Prostate gland (tissue), 2 donors: ENCODE data around the gene SH3TC2. TPM values are rescaled to one million over a fixed set of nuclear protein-coding genes. Genes with fewer than 3 reads are reported as not detected.

ENCODE experiments used
- DNase-seq: peaks from one replicate; pipeline ENCODE4 v3.0.0-alpha.2; 2019; ENCODE audit warnings: low spot score
- H3K27ac ChIP-seq, 2 donors: fragments of 200-600 bp; sonication (generic); 2 replicates each; pipeline ENCODE4 v1.5.1; 2017 to 2019
- H3K27me3 ChIP-seq: fragments of 200-600 bp; sonication (generic); replicated peaks from 2 replicates; pipeline ENCODE4 v1.5.1; 2019; ENCODE audit not compliant: insufficient read depth
- H3K36me3 ChIP-seq, 2 donors: fragments of 200-600 bp; sonication (generic); 1 replicate in 1 of 2; 2 replicates in 1 of 2; pipeline versions ENCODE4 v1.5.1 to v1.8.1; 2017 to 2019
- H3K4me1 ChIP-seq: fragments of 200-600 bp; sonication (generic); replicated peaks from 2 replicates; pipeline ENCODE4 v1.5.1; 2019
- H3K4me3 ChIP-seq, 2 donors: fragments of 200-600 bp; sonication (generic); 2 replicates each; pipeline ENCODE4 v1.5.1; 2017 to 2019
- H3K9me3 ChIP-seq: fragments of 200-600 bp; sonication (generic); 2 replicates; pipeline ENCODE4 v1.5.1; 2017
- CTCF ChIP-seq, 4 experiments: fragments of 200-600 bp in 2 of 4; fragments of 450-650 bp in 2 of 4; sonication (generic) in 2 of 4; IDR thresholded peaks; 1 replicate in 3 of 4; 2 replicates in 1 of 4; pipeline ENCODE4 v1.5.1; 2016 to 2019; ENCODE audit warnings: antibody characterized with exemption in 4 of 4, mild to moderate bottlenecking in 2 of 4, moderate library complexity in 2 of 4
- POLR2A ChIP-seq: fragments of 450-650 bp; IDR thresholded peaks from one replicate; pipeline ENCODE4 v1.6.1; 2016; ENCODE audit warnings: antibody characterized with exemption, mild to moderate bottlenecking
- POLR2AphosphoS5 ChIP-seq: sonication (generic); formaldehyde crosslinking; IDR thresholded peaks from one replicate; pipeline ENCODE4 v1.6.1; 2017; ENCODE audit warnings: antibody characterized with exemption
- WGBS: methylation state at CpG from one replicate; pipeline ENCODE4 v1.1.5; 2018; 5-methylcytosine and 5-hydroxymethylcytosine counted together
- intact Hi-C: fragments of 100-400 bp; cut with DNase I; formaldehyde crosslinking; loops from one replicate; pipeline ENCODE4 v1.14.2; 2022
- total RNA-seq, 2 donors: library from RNA; depleted of rRNA; stranded (reverse); fragments of >200 nt; gene quantifications; one replicate each; pipeline ENCODE4 v1.1.0, GENCODE V29; 2016

The SH3TC2 gene
- total RNA-seq, 2 donors from 2014 or later: 6.2 to 69.1 TPM

DNA sequence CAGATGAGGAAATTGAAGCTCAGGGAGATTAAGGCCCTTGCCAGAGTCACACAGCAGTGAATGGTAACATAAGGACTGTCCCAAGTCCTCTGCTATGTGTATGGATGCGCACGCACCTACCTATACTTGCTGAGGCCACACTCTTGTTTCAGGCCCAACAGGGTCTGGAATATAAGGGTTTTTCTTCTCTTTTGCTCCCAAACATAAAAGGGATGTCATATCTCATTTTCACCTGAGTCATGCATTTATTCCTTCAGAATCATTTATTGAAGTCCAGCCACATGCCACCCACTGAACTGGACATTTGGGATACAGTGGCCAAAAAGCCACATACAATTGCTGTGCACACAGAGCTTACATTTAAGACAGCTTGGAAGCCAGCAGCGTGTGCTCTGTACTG lies 92.0 kb downstream of the SH3TC2 start:
- H3K36me3 ChIP-seq: no peaks in the 10 kb centered on the region
- H3K27ac ChIP-seq: peak overlapping the region; percentile 65 to 72
- H3K4me1 ChIP-seq: peaks cover 11% of the 10 kb centered on the region
- no peak overlapping the region for H3K4me3 ChIP-seq
- DNase-seq: no peak
- no peaks in the 10 kb centered on the region for H3K9me3 ChIP-seq
- no peak for TF ChIP-seq POLR2AphosphoS5
- TF ChIP-seq POLR2A: no peak
- TF ChIP-seq CTCF (IDR thresholded peaks at IDR 0.05): no peak
- intact Hi-C loops: no loop called here
- no peaks in the 10 kb centered on the region for H3K27me3 ChIP-seq
- 94% methylated on average over 3 of the region's 3 CpGs for WGBS

GRCh38 chr5:148970228-148970627 lies 92.6 kb downstream of the SH3TC2 start:
- Histone ChIP-seq H3K27me3 (no peaks in the 10 kb centered on the region), H3K27ac (peak overlapping the region; percentile 65 to 72), H3K4me1 (peaks cover 16% of the 10 kb centered on the region), H3K9me3 (no peaks in the 10 kb centered on the region), H3K4me3 (no peak overlapping the region), H3K36me3 (no peaks in the 10 kb centered on the region)
- peak; percentile 85 for TF ChIP-seq POLR2AphosphoS5
- TF ChIP-seq POLR2A: no peak
- TF ChIP-seq CTCF (IDR thresholded peaks at IDR 0.05): no peak
- peak; percentile 90 for DNase-seq
- WGBS: 18% methylated on average over 2 of the region's 2 CpGs
- intact Hi-C loops: no loop called here

DNA sequence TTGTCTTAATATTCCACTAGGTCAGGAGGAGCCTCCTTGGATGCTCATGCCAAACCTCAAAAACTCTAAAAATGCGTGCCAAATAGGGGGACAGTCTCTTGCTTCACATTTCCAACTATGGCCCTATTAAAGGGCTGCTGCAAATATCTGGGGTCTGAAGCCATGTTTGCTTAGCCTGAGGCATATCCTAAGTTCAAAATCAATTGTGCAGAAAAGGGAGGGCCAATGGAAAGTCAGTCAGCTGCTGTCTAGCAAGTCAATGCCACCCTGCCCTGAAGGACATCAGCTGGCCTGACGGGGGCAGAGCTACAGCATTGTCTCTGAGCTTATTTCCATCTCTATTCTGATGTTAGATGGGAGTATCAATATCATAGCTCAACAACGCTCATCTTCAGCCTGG lies 93.6 kb downstream of the SH3TC2 start:
- DNase-seq: no peak
- Histone ChIP-seq H3K4me3 (no peak overlapping the region), H3K9me3 (no peaks in the 10 kb centered on the region), H3K27ac (peak overlapping the region; percentile 65 to 72), H3K4me1 (peaks cover 16% of the 10 kb centered on the region), H3K36me3 (no peaks in the 10 kb centered on the region), H3K27me3 (no peaks in the 10 kb centered on the region)
- intact Hi-C loops: no loop called here
- 47% methylated on average over 3 of the region's 3 CpGs for WGBS
- TF ChIP-seq POLR2A (no peak), POLR2AphosphoS5 (no peak), CTCF (IDR thresholded peaks at IDR 0.05) (no peak)

- Histone ChIP-seq H3K4me1 (peaks cover 16% of the 10 kb centered on the region), H3K27me3 (no peaks in the 10 kb centered on the region), H3K27ac (no peak overlapping the region), H3K4me3 (no peak overlapping the region), H3K9me3 (no peaks in the 10 kb centered on the region), H3K36me3 (no peaks in the 10 kb centered on the region)
- TF ChIP-seq POLR2A (no peak), POLR2AphosphoS5 (no peak), CTCF (IDR thresholded peaks at IDR 0.05) (no peak)
- WGBS: 84% methylated on average over 2 of the region's 2 CpGs
- no peak for DNase-seq
- intact Hi-C loops: no loop called here
Observed at GRCh38 chr5:148968311-148968710, 94.6 kb downstream of the SH3TC2 start.

GRCh38 chr5:148967783-148968182 lies 95.1 kb downstream of the SH3TC2 start:
- whole genome bisulfite sequencing: 69% methylated on average over 4 of the region's 4 CpGs
- Histone ChIP-seq H3K4me1 (peaks cover 16% of the 10 kb centered on the region), H3K27me3 (no peaks in the 10 kb centered on the region), H3K9me3 (no peaks in the 10 kb centered on the region), H3K4me3 (no peak overlapping the region), H3K36me3 (no peaks in the 10 kb centered on the region), H3K27ac (no peak overlapping the region)
- no peak for TF ChIP-seq POLR2A
- TF ChIP-seq POLR2AphosphoS5: no peak
- TF ChIP-seq CTCF (IDR thresholded peaks at IDR 0.05): no peak
- no peak for DNase-seq
- intact Hi-C loops: no loop called here
